Astrocyte (in vitro differentiated cells and primary cell): Measurements from ENCODE around the gene TXNDC15. TPM values are rescaled to one million over a fixed set of nuclear protein-coding genes. Genes with fewer than 3 reads are reported as not detected.

Experiments used
- DNase-seq: peaks from one replicate; pipeline ENCODE4 v3.0.0-alpha.2; 2010; ENCODE audit warnings: low read depth
- FAIRE-seq: peaks from 2 replicates; lab custom pipeline; 2011; peaks lifted over from hg19 to GRCh38; lab: Jason Lieb, UNC
- H2AFZ ChIP-seq: 2 replicates; pipeline ENCODE4 v1.6.0; 2012; ENCODE audit warnings: low read depth, low read length, inconsistent platforms
- H3K27ac ChIP-seq: 2 replicates; pipeline ENCODE4 v1.5.1; 2011; ENCODE audit warnings: low read depth, low read length, inconsistent platforms
- H3K27me3 ChIP-seq: 2 replicates; pipeline ENCODE4 v1.6.0; 2011; ENCODE audit warnings: low read length, inconsistent platforms; ENCODE audit not compliant: insufficient read depth
- H3K36me3 ChIP-seq: 2 replicates; pipeline ENCODE4 v1.5.1; 2011; ENCODE audit warnings: low read length, inconsistent platforms; ENCODE audit not compliant: insufficient read depth
- H3K4me1 ChIP-seq: 2 replicates; pipeline ENCODE4 v1.5.1; 2011; ENCODE audit warnings: low read length, inconsistent platforms; ENCODE audit not compliant: insufficient read depth
- H3K4me2 ChIP-seq: 2 replicates; pipeline ENCODE4 v1.6.0; 2012; ENCODE audit warnings: low read length, inconsistent platforms
- H3K4me3 ChIP-seq: 2 replicates; pipeline ENCODE4 v1.5.1; 2011; ENCODE audit warnings: low read depth, mild to moderate bottlenecking, low read length, inconsistent platforms; ENCODE audit not compliant: insufficient read depth
- H3K79me2 ChIP-seq: 2 replicates; pipeline ENCODE4 v1.6.0; 2012; ENCODE audit warnings: mild to moderate bottlenecking, low read length, inconsistent platforms; ENCODE audit not compliant: insufficient read depth
- H3K9ac ChIP-seq: 2 replicates; pipeline ENCODE4 v1.6.0; 2012; ENCODE audit warnings: mild to moderate bottlenecking, low read length, inconsistent platforms
- H3K9me3 ChIP-seq: 2 replicates; pipeline ENCODE4 v1.5.1; 2012; ENCODE audit warnings: low read depth, mild to moderate bottlenecking, low read length, inconsistent platforms; ENCODE audit not compliant: insufficient read depth
- H4K20me1 ChIP-seq: 2 replicates; pipeline ENCODE4 v1.6.0; 2012; ENCODE audit warnings: low read length, inconsistent platforms; ENCODE audit not compliant: insufficient read depth
- H3K27ac Mint-ChIP-seq: one replicate; pipeline ENCODE4 v1.8.0; 2021; ENCODE audit warnings: mild to moderate bottlenecking, mixed read lengths; ENCODE audit not compliant: unreplicated experiment
- H3K27me3 Mint-ChIP-seq: one replicate; pipeline ENCODE4 v1.8.0; 2021; ENCODE audit warnings: low read depth, mixed read lengths; ENCODE audit not compliant: unreplicated experiment
- H3K36me3 Mint-ChIP-seq: one replicate; pipeline ENCODE4 v1.8.0; 2021; ENCODE audit warnings: low read depth, mixed read lengths; ENCODE audit not compliant: unreplicated experiment
- H3K4me1 Mint-ChIP-seq: one replicate; pipeline ENCODE4 v1.8.0; 2021; ENCODE audit warnings: low read depth, mixed read lengths; ENCODE audit not compliant: unreplicated experiment
- H3K4me3 Mint-ChIP-seq: one replicate; pipeline ENCODE4 v1.8.0; 2021; ENCODE audit warnings: mild to moderate bottlenecking, moderate library complexity, mixed read lengths; ENCODE audit not compliant: unreplicated experiment
- H3K9me3 Mint-ChIP-seq: one replicate; pipeline ENCODE4 v1.8.0; 2021; ENCODE audit warnings: mild to moderate bottlenecking, mixed read lengths; ENCODE audit not compliant: unreplicated experiment
- CTCF ChIP-seq: IDR thresholded peaks from 2 replicates; pipeline ENCODE4 v1.5.1; 2011; ENCODE audit warnings: low read depth, mild to moderate bottlenecking, inconsistent platforms, low read length, moderate library complexity; ENCODE audit not compliant: insufficient read depth
- EZH2 ChIP-seq: IDR thresholded peaks from 2 replicates; pipeline ENCODE4 v1.6.1; 2012; ENCODE audit warnings: mild to moderate bottlenecking, low read length, inconsistent platforms; ENCODE audit not compliant: insufficient read depth
- total RNA-seq: library from RNA; stranded (reverse); gene quantifications from 2 replicates; pipeline ENCODE4 v1.2.1, GENCODE V29; 2021

Gene TXNDC15
- total RNA-seq, 1 donor from 2014 or later, result 65.6 TPM

GRCh38 chr5:134917070-134917815 lies 43.1 kb downstream of the TXNDC15 start:
- H3K27me3 ChIP-seq, result no peaks in the 10 kb centered on the region
- H3K36me3 ChIP-seq, result peaks cover 6% of the 10 kb centered on the region
- H2AFZ ChIP-seq, result no peak overlapping the region
- H3K79me2 ChIP-seq, result no peaks in the 10 kb centered on the region
- Mint-ChIP-seq H3K4me3 (no peak overlapping the region), H3K27ac (no peak overlapping the region), H3K4me1 (no peaks in the 10 kb centered on the region), H3K9me3 (no peaks in the 10 kb centered on the region), H3K27me3 (no peaks in the 10 kb centered on the region), H3K36me3 (peaks cover 15% of the 10 kb centered on the region)
- H3K4me3 ChIP-seq, result no peak overlapping the region
- DNase-seq, result no peak
- H3K4me1 ChIP-seq, result peaks cover 3% of the 10 kb centered on the region
- H3K9ac ChIP-seq, result no peak overlapping the region
- no peaks in the 10 kb centered on the region for H3K9me3 ChIP-seq
- no peak for FAIRE-seq
- peaks cover 14% of the 10 kb centered on the region for H4K20me1 ChIP-seq
- no peak overlapping the region for H3K27ac ChIP-seq
- H3K4me2 ChIP-seq, result no peak overlapping the region
- TF ChIP-seq EZH2 (no peak), CTCF (no peak)

- H3K4me1 ChIP-seq, result peaks cover 3% of the 10 kb centered on the region
- H3K27me3 Mint-ChIP-seq, result no peaks in the 10 kb centered on the region
- H3K4me1 Mint-ChIP-seq, result no peaks in the 10 kb centered on the region
- H3K9me3 Mint-ChIP-seq, result no peaks in the 10 kb centered on the region
- no peak overlapping the region for H3K9ac ChIP-seq
- TF ChIP-seq EZH2 (no peak), CTCF (no peak)
- H3K9me3 ChIP-seq, result no peaks in the 10 kb centered on the region
- peaks cover 17% of the 10 kb centered on the region for H3K36me3 Mint-ChIP-seq
- no peak overlapping the region for H3K27ac ChIP-seq
- no peak overlapping the region for H3K4me3 Mint-ChIP-seq
- no peak overlapping the region for H3K4me3 ChIP-seq
- DNase-seq (no peak), FAIRE-seq (no peak)
- no peaks in the 10 kb centered on the region for H3K27me3 ChIP-seq
- no peak overlapping the region for H3K27ac Mint-ChIP-seq
- no peaks in the 10 kb centered on the region for H3K79me2 ChIP-seq
- H4K20me1 ChIP-seq, result peaks cover 6% of the 10 kb centered on the region
- H2AFZ ChIP-seq, result no peak overlapping the region
- H3K4me2 ChIP-seq, result no peak overlapping the region
- no peaks in the 10 kb centered on the region for H3K36me3 ChIP-seq
Measured at GRCh38 chr5:134918861-134919260, 44.7 kb downstream of the TXNDC15 start.
